GM23248 (cell line): ENCODE measurements around the gene ANKRD24.
"Not testable (repeated sequence)": the region's sequence is repeated elsewhere in the genome, so short reads cannot be mapped to it uniquely, and the experiment has no call there.

Experiments
- EZH2 ChIP-seq: fragments of 200-600 bp; sonication (generic); IDR thresholded peaks from 2 replicates; pipeline ENCODE4 v1.6.1; 2018; ENCODE audit warnings: antibody characterized with exemption, mild to moderate bottlenecking; ENCODE audit not compliant: insufficient read depth, poor library complexity, severe bottlenecking
- EZH2phosphoT487 ChIP-seq: fragments of 200-600 bp; sonication (generic); IDR thresholded peaks from 2 replicates; pipeline ENCODE4 v1.6.1; 2018; ENCODE audit warnings: antibody characterized with exemption, moderate library complexity, mild to moderate bottlenecking, low read depth; ENCODE audit not compliant: insufficient read depth

DNA sequence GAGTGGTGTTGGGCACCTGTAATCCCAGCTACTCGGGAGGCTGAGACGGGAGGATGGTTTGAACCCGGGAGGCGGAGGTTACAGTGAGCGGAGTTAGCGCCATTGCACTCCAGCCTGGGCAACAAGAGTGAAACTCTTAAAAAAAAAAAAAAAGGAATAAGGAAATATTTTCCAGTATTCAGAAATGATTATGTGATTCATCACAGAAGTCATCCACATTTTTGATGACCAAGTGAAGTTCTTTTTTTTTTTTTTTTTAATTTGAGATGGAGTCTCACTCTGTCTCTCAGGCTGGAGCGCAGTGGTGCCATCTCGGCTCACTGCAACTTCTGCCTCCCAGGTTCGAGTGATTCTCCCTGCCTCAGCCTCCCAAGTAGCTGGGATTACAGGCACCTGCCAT is 47.1 kb upstream of the ANKRD24 start:
- TF ChIP-seq EZH2, EZH2phosphoT487: not testable (repeated sequence)
